Osteoblast (primary cell): ENCODE measurements around the gene ZSCAN30. TPM values are rescaled to one million over a fixed set of nuclear protein-coding genes. Genes with fewer than 3 reads are reported as not detected.

ENCODE experiments used
- DNase-seq: peaks from one replicate; pipeline ENCODE4 v3.0.0; 2011; ENCODE audit warnings: low spot score, mixed read lengths; ENCODE audit not compliant: insufficient read length; ENCODE audit errors: missing footprints
- H2AFZ ChIP-seq: 2 replicates; pipeline ENCODE4 v1.6.0; 2011; ENCODE audit warnings: mild to moderate bottlenecking, low read length
- H3K27ac ChIP-seq: 2 replicates; pipeline ENCODE4 v1.5.1; 2011; ENCODE audit warnings: mild to moderate bottlenecking, low read depth, low read length, moderate library complexity
- H3K27me3 ChIP-seq: 2 replicates; pipeline ENCODE4 v1.6.0; 2012; ENCODE audit warnings: mild to moderate bottlenecking, control low read depth, inconsistent platforms, low read length, moderate library complexity; ENCODE audit not compliant: insufficient read depth
- H3K36me3 ChIP-seq: 2 replicates; pipeline ENCODE4 v1.5.1; 2011; ENCODE audit warnings: mild to moderate bottlenecking, low read length, control low read depth, moderate library complexity; ENCODE audit not compliant: insufficient read depth
- H3K4me1 ChIP-seq: 2 replicates; pipeline ENCODE4 v1.5.1; 2011; ENCODE audit warnings: mild to moderate bottlenecking, low read length, control low read depth, moderate library complexity; ENCODE audit not compliant: insufficient read depth
- H3K4me2 ChIP-seq: 2 replicates; pipeline ENCODE4 v1.6.0; 2011; ENCODE audit warnings: mild to moderate bottlenecking, low read length; ENCODE audit not compliant: insufficient read depth
- H3K4me3 ChIP-seq: fragments of 200-600 bp; sonication (generic); 3 replicates; pipeline ENCODE4 v1.5.1; 2012; ENCODE audit warnings: mild to moderate bottlenecking, low read length, inconsistent platforms; ENCODE audit not compliant: insufficient read depth
- H3K79me2 ChIP-seq: 2 replicates; pipeline ENCODE4 v1.6.0; 2012; ENCODE audit warnings: mild to moderate bottlenecking, low read length, control low read depth, inconsistent platforms; ENCODE audit not compliant: insufficient read depth
- H3K9me3 ChIP-seq: 2 replicates; pipeline ENCODE4 v1.5.1; 2011; ENCODE audit warnings: low read depth, low read length, control low read depth
- H4K20me1 ChIP-seq: 2 replicates; pipeline ENCODE4 v1.6.0; 2012; ENCODE audit warnings: mild to moderate bottlenecking, low read length, control low read depth; ENCODE audit not compliant: insufficient read depth
- total RNA-seq: library from RNA; depleted of rRNA; stranded (reverse); fragments of >200 nt; gene quantifications from 2 replicates; pipeline ENCODE4 v1.2.3, GENCODE V29; 2012
- TF ChIP-seq, protein P1 (sequence below): IDR thresholded peaks from 2 replicates; pipeline ENCODE4 v1.5.1; 2011; ENCODE audit warnings: mild to moderate bottlenecking, low read depth, low read length, moderate library complexity; ENCODE audit errors: extremely low read depth

ZSCAN30 gene
- total RNA-seq, 1 donor = 16.6 TPM

DNA sequence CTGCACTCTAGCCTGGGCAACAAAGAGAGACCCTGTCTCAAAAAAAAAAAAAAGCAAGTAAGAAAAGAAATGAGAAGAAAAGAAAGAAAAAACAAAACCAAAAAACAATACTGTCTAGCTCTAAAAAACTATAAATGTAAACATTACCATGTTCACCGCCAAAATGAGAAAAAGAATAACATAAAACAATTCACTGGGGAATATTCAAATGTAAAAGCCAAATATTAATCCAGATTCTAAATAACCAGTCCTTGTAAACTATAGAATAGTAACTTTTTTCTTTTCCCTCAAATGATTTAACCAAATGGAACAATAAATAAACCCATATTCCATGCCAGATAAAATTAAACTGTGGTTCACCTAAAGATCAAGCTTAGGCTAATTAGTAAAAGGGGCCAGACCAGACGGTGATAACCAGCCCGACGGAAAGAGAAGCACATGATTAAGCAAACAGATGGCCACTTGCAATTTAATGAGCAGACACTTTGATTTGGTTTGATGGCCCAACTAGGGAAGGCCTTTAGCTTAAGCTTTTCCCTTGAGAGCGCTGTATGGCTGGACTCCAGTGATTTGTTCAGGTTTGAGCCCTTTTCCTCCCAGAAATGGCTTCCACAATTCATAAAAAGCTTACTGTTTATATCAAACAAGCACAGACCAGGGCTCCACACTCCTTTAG lies 88.6 kb downstream of the ZSCAN30 start:
- no peak overlapping the region for H3K4me3 ChIP-seq
- H3K4me1 ChIP-seq = no peaks in the 10 kb centered on the region
- H3K27me3 ChIP-seq = no peaks in the 10 kb centered on the region
- H3K9me3 ChIP-seq = no peaks in the 10 kb centered on the region
- H3K79me2 ChIP-seq = no peaks in the 10 kb centered on the region
- no peaks in the 10 kb centered on the region for H3K36me3 ChIP-seq
- H2AFZ ChIP-seq = no peak overlapping the region
- H3K27ac ChIP-seq = no peak overlapping the region
- H3K4me2 ChIP-seq = no peak overlapping the region
- TF ChIP-seq, protein P1, sequence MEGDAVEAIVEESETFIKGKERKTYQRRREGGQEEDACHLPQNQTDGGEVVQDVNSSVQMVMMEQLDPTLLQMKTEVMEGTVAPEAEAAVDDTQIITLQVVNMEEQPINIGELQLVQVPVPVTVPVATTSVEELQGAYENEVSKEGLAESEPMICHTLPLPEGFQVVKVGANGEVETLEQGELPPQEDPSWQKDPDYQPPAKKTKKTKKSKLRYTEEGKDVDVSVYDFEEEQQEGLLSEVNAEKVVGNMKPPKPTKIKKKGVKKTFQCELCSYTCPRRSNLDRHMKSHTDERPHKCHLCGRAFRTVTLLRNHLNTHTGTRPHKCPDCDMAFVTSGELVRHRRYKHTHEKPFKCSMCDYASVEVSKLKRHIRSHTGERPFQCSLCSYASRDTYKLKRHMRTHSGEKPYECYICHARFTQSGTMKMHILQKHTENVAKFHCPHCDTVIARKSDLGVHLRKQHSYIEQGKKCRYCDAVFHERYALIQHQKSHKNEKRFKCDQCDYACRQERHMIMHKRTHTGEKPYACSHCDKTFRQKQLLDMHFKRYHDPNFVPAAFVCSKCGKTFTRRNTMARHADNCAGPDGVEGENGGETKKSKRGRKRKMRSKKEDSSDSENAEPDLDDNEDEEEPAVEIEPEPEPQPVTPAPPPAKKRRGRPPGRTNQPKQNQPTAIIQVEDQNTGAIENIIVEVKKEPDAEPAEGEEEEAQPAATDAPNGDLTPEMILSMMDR = no peak
- no peak for DNase-seq
- H4K20me1 ChIP-seq = no peaks in the 10 kb centered on the region

Other genes with a start within 250 kb of the ZSCAN30 start
- 21.7 and 24.2 TPM in 2 replicates for gene MAPRE2, start 248.8 kb downstream of the ZSCAN30 start, total RNA-seq
- gene ZNF397, start 49.2 kb downstream of the ZSCAN30 start, total RNA-seq = 13.0 and 14.1 TPM in 2 replicates
- 27.4 and 29.7 TPM in 2 replicates for gene ZNF24, start 54.2 kb upstream of the ZSCAN30 start, total RNA-seq
- 1.8 and 3.3 TPM in 2 replicates for gene ZNF396, start 87.1 kb upstream of the ZSCAN30 start, total RNA-seq
- gene INO80C, start 207.7 kb upstream of the ZSCAN30 start, total RNA-seq = 9.0 and 14.4 TPM in 2 replicates